Fibroblast of villous mesenchyme (primary cell): ENCODE measurements around the gene LYRM9. TPM values are rescaled to one million over a fixed set of nuclear protein-coding genes. Genes with fewer than 3 reads are reported as not detected.

Source experiments
- DNase-seq: peaks from one replicate; pipeline ENCODE4 v3.0.0-alpha.2; 2010; ENCODE audit warnings: low read depth
- H3K4me3 ChIP-seq: 2 replicates; pipeline ENCODE4 v1.5.1; 2011; ENCODE audit warnings: low read depth, mild to moderate bottlenecking, low read length
- total RNA-seq: library from RNA; depleted of rRNA; stranded (reverse); fragments of >200 nt; gene quantifications from 2 replicates; pipeline ENCODE4 v1.2.3, GENCODE V29; 2012
- TF ChIP-seq, protein P1 (sequence below): IDR thresholded peaks from 2 replicates; pipeline ENCODE4 v1.5.1; 2012; ENCODE audit warnings: low read depth, mild to moderate bottlenecking, low read length; ENCODE audit not compliant: insufficient read depth

The LYRM9 gene
- total RNA-seq, 1 donor = 10.8 TPM

DNA sequence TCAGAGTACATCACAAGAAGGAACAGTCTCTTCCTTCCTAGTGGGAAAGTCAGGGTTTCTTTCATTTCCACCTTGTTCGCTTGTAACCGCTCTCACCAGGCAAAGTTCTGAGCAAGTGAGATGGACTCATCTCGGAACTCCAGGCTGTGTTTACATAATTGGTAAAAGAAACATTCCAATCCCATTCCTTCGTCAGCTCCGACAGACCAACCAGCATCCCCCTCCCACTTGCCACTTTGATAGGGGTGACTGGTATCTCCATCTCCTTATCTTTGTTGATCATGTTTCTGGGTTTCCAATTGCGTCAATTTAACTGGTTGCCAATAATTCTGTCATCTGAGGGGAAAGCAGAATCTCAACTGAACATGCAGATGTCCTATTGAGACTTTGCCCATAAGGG lies 36.8 kb upstream of the LYRM9 start:
- peak; percentile 11 for DNase-seq
- H3K4me3 ChIP-seq = no peak overlapping the region
- TF ChIP-seq, protein P1, sequence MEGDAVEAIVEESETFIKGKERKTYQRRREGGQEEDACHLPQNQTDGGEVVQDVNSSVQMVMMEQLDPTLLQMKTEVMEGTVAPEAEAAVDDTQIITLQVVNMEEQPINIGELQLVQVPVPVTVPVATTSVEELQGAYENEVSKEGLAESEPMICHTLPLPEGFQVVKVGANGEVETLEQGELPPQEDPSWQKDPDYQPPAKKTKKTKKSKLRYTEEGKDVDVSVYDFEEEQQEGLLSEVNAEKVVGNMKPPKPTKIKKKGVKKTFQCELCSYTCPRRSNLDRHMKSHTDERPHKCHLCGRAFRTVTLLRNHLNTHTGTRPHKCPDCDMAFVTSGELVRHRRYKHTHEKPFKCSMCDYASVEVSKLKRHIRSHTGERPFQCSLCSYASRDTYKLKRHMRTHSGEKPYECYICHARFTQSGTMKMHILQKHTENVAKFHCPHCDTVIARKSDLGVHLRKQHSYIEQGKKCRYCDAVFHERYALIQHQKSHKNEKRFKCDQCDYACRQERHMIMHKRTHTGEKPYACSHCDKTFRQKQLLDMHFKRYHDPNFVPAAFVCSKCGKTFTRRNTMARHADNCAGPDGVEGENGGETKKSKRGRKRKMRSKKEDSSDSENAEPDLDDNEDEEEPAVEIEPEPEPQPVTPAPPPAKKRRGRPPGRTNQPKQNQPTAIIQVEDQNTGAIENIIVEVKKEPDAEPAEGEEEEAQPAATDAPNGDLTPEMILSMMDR = no peak

DNA sequence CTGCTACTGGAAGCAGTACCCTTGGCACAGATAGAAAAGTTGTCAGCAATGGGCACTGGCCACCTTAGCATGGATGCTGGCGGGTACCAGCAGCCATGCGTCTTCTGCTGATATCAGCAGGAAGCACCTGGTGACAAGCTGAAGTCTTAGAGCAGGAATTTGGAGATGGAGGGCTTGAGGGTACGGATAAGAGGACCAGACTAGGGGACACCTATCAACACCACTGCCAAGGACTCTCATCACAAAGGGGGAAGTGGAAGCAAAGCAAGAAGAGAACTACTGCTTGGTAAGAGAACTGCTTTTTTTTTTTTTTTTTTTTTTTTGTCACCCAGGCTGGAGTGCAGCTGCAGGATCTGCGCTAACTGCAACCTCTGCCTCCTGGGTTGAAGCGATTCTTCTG lies 35.4 kb upstream of the LYRM9 start:
- TF ChIP-seq, protein P1 = no peak
- H3K4me3 ChIP-seq = no peak overlapping the region
- no peak for DNase-seq

DNA sequence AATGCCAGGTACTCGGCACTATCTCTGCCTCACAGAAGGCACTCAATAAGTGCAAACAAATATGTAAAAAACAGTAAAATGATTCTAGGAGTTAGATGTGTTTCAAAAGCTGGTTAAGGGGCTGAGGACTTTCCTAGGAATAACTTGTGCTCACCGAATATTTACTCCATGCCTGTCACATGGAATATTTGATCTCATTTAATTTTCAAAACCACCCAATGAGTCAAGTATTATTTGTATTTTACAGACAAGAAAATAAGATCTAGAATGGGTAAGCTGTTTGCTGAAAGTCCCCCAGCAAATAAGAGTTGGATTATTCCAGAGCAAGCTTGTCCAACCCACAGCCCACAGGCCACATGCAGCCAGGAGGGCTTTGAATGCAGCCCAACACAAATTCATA lies 34.6 kb upstream of the LYRM9 start:
- TF ChIP-seq, protein P1 = no peak
- DNase-seq = no peak
- no peak overlapping the region for H3K4me3 ChIP-seq

DNA sequence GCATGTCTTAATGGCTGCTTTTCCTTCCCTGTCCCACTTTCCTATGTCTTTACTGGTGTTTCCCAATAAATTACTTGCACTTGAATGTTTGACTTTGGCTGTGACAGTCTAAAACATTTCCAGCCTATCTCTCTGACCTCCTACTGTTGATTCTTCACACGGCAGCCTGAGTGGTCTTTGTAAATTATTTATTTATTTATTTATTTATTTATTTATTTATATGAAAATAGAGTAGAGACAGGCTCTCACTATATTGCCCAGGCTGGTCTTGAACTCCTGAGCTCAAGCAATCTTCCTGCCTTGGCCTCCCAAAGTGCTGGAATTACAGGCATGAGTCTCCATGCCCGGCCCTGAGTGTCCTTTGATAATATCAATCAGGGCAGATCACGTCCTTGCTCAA lies 28.4 kb upstream of the LYRM9 start:
- no peak overlapping the region for H3K4me3 ChIP-seq
- DNase-seq = no peak
- TF ChIP-seq, protein P1 = no peak

DNA sequence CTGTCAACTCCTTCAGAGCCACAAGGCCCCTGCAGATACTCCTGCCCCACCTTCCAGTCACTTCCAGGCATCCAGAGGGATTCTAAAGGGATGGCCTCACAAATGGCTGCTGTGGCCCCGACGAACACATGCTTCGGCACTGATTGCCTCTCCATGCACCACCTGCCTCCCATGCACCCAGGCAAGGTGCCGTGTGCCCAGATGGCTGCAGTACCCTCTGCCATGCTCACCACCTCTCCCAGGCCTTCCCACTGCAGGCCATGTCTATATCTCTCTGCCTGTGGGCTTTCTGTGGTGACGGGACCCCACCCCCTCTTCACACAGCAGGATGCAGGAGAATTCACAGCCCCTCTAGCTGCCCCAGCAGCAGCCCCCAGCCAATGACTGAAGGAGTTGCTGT lies 27.9 kb upstream of the LYRM9 start:
- TF ChIP-seq, protein P1 = no peak
- DNase-seq = no peak
- no peak overlapping the region for H3K4me3 ChIP-seq

DNA sequence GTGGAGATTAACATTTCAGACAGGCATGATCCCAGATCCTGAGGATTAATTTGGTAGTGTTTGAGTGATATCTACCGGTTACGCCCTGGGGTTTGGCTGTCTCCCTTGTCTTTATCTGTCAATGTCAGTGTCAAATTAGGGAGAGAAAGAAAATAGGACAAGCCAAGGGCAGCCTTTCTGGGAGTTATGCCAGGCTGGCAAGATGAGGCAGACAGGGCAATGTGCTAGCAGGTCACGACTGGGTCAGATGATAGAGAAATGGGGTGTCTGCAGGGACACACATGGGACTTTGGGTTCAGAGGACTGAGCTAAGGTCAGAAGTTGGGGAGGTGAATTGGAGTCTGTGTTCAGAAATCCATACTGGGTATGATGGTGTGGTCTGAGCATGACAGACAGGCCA lies 27.4 kb upstream of the LYRM9 start:
- DNase-seq = no peak
- TF ChIP-seq, protein P1 = no peak
- no peak overlapping the region for H3K4me3 ChIP-seq

DNA sequence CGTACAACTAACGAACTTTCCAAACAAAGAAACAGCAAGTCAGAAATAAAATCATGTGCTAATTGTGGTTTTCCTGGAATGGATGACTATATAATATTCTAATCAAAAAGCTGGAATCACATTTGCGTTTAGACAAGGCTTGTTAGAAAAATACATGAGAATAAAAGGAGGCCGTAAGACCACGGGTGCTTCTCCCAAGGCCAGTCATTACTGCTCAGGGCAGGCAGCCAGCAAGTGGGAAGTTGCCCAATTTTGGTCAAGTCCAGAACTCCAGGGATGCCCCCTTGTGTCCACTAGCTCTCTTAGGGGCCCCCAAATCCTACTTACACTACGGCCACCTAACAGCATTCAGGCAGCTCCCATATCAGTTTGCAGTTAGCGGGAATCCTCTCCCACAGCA lies 25.9 kb upstream of the LYRM9 start:
- no peak overlapping the region for H3K4me3 ChIP-seq
- no peak for DNase-seq
- TF ChIP-seq, protein P1 = no peak
